Measurements from ENCODE around the gene CPEB4.

The CPEB4 gene

DNA sequence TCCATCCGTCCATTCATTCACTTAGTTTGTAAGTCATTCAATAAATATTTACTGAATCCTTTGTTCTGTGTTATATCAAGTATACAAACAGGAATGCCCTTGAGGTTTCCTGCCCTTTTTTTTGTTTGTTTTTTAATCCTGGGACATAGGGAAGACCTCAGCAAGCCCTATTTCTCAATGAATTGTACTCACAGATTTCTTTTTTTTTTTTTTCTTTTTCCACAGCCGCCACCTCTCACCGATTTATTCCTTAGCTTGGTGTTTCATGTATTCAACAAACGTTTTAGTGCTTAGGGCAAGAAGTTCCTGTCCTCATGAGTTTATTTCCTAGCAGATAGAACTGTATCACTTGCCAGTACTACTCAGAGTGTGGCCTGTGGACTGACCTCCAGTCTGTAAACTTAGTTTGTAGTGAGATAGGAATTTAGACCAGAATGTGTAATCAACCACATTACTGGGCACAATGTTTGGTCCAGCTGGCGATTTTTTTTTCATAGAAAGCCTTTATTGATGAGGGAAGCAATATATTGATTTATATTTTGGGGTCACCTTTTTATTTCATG is 65.5 kb downstream of the CPEB4 start:
- no peak for DNase-seq

- no peak for DNase-seq
Measured at GRCh38 chr5:173954671-173955521, 66.7 kb downstream of the CPEB4 start.

DNA sequence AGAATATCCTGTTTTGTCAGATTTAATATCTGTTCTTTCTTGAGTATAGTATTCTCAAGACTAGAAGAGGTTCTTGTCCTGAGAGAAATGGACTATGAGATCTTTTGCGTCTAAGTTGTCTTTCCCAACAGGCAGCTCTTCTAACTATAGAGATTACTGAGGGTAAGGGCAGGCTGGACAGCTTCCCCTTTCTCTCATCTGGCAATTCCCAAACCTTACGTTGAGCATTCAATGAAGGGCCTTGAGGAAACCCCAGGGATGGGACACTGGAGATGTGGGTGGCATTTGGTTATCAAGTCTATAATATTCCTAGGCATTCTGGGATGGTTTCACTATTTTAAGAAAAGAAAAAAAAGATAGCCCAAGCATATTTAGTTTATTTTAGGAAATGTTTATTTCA is 72.8 kb downstream of the CPEB4 start:
- DNase-seq: no peak

DNA sequence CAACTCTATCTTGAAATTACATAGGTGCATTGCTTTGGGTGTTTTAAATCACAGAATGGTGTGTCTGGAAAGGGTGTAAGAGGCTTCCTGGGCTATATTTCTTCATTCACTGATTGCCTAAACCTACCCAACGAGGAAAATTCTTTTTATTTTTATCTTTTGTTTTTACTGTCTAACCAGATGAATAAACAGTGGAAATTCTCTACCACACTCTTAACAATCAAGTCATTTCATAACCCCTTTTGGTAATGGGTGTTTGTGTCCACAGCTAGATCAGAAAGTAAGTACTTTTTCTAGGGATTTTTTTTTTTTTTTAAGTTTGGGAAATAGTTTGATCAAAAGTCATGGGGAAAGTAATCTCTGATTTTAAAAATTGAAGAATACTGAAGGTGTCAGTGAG is 73.3 kb downstream of the CPEB4 start:
- DNase-seq: no peak

GRCh38 chr5:173962436-173962972 is 74.4 kb downstream of the CPEB4 start:
- no peak for DNase-seq

GRCh38 chr5:173963182-173963838 is 75.2 kb downstream of the CPEB4 start:
- no peak for DNase-seq

GRCh38 chr5:173963867-173964441 is 75.8 kb downstream of the CPEB4 start:
- no peak for DNase-seq

GRCh38 chr5:173964506-173964905 is 76.4 kb downstream of the CPEB4 start:
- DNase-seq: no peak

DNA sequence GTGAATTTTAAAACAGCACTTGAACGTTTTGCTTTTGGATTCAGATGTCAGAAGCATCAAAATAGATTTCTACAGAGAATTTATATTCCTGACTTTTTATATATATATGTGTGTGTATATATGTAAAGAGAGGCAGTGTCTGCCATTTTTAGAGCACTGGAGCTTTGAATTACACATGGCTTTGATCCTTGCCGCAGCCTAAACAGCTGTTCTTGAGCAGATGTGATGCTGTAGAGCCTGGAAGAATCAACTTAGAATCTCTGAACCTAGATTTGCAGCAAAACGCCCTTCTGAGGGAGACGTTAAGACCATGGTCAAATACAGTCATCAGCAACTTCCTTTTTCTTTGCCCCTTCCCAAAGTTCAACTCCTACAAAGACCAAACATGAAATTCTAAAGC is 79.1 kb downstream of the CPEB4 start:
- no peak for DNase-seq

- DNase-seq: no peak
Measured at GRCh38 chr5:173968154-173968797, 80.1 kb downstream of the CPEB4 start.

DNA sequence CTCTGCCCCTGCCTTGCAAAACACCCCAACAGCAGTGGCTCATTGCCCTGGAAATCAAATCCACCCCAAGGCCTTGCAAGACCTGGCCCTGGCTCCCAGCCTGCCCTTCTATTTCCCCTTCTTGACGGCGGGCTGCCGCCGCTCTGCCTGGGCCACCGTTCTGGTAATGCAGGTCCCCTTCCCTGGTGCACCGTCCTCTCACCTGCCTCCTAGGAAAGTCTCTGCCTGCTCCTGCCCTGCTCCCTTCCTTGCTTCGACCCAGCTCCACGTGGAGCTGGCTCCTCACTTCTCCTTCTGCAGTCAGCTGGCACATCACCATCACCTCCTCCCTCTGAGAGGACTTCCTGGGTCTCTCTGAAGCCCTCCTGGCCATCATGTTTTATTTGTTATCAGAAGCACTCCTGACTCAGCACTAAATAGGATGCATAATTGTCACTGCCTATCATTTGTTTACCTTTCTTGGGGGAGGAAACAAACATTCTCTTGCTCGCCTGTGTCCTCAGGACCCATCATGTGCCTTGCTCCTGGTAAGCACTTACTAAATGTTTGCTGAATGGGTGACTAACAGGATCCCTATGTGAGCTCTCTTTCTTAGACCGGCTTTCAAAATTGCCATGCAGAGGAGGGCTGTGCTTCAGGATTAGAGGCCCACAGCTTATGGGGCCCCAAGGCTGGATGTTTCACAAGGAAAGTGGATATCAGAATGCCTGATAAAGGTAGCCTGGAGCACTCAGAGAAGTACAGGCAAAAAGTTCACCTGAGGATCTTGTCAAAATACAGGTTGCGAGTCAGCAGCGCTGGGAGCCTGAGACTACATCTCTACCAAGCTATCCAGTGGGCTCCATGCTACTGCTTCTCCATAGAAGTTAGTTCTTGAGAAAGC is 81.3 kb downstream of the CPEB4 start:
- no peak for DNase-seq

- DNase-seq: no peak
Measured at GRCh38 chr5:173970878-173971650, 82.9 kb downstream of the CPEB4 start.

GRCh38 chr5:173971681-173972345 is 83.7 kb downstream of the CPEB4 start:
- no peak for DNase-seq

- no peak for DNase-seq
Measured at GRCh38 chr5:173972607-173972924, 84.4 kb downstream of the CPEB4 start.

DNA sequence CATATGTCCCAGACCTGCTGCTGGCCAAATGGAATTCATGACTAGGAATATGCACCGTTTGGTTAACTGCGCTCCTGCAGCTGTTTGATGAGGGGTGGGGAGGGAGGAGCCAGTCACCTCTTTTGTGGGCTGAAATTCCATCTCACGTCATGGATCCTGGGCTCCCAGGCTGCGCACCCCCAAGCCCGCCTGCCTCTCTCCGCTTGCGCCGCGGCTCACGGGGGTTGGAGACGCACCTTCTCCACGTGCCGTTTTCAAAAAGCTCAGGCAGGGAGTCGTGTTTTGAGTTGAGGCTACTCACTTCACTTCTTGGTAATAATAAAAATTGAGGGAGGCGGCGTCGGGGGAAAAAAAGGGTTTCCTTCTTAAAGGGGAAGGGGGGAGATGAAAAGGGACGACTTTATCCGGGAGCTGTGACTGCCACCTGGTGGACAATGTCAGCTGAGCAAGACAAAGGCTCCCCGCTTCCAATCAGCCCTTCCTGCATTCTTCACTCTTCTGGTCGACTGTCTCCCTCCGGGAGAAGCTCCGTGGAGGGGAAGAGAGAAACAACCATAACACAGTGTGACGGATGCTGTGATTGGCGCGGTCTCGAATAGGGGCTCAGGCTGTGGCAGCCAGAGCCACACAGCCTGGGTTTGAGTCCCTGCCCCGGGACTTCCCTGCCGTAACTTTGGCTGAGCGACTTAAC is 84.9 kb downstream of the CPEB4 start:
- DNase-seq: no peak

GRCh38 chr5:173973616-173973969 is 85.4 kb downstream of the CPEB4 start:
- no peak for DNase-seq

GRCh38 chr5:173974688-173975239 is 86.6 kb downstream of the CPEB4 start:
- no peak for DNase-seq

DNA sequence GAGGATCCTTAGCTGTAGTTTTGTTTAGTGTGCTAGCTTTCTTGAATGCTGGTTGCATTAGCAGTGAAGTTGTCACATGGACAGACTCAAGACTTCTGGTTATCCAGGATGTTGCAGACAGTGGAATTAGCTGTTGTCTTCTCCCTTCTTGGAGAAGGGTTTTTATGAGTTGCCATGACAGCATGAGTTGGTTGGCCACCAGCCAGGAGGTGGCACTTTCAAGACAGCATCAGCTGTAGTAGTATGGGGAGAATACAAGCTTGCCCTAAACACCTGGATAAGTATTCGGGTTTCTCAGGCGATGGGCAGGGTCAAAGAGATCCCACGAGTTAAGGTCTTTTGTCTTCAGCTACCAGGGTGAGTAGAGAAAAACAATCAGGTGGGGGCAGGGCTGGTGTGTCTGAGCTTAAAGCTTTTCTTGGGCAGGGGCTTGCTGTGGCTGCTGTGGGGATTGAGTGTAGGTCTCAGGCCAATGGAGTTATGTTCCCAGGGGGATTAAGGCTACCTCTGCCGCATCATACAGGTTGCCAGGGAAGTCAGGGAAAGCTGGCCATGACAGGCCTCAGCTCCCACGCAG is 93.1 kb downstream of the CPEB4 start:
- no peak for DNase-seq

- no peak for DNase-seq
Measured at GRCh38 chr5:173984218-173984617, 96.1 kb downstream of the CPEB4 start.
